ENCODE results near the gene PAM. TPM values are rescaled to one million over a fixed set of nuclear protein-coding genes. Genes with fewer than 3 reads are reported as not detected.

The PAM gene
- total and polyA plus RNA-seq, 2 of the 13 experiments (the other 11 are each of a cell fraction or from before 2014, with no cell fraction given): 20.2 to 79.1 TPM

GRCh38 chr5:102760815-102761214 lies 5.7 kb downstream of the PAM start (continued):
- TF ChIP-seq ZBTB10 (CRISPR knock-in tag; IDR thresholded peaks at IDR 0.05; ENCODE audit: borderline replicate concordance): no peak

DNA sequence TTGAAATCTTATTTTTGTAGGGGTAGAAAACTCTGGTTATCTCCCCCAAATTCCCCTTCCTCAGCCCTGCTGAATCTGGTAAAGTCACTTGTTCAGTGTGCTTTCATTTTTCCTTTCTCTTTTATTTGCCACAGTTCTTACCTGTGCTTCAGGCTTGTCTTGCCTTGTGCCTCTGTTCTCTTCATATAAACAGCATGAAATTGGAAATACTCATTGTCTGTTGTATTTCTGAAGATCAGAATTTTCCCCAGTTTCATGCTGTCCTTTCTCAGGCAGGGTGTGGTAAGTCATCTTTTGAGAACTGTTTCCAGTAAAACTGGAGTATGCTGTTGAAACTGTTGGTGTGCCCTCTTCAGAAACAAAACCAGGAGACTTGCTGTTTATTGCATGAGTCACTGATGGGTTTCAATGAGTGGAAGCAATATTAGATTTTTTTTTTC lies 7.0 kb downstream of the PAM start:
- Histone ChIP-seq H3K9ac (ENCODE audit: insufficient read depth, low read depth, low read length) (no peak overlapping the region), H3K4me1 (ENCODE audit: insufficient read depth, low read length) (no peaks in the 10 kb centered on the region), H4K20me1 (ENCODE audit: insufficient read depth, low read length) (no peaks in the 10 kb centered on the region), H2AFZ (ENCODE audit: low read length) (no peak overlapping the region), H3K9me3 (ENCODE audit: low read length) (no peaks in the 10 kb centered on the region), H3K27me3 (ENCODE audit: control insufficient read depth in 1 of 2, insufficient read depth in 2 of 2, low read length in 2 of 2) (no peaks in the 10 kb centered on the region), H3K79me2 (ENCODE audit: insufficient read depth, low read length) (peaks cover 2% of the 10 kb centered on the region), H3K27ac (ENCODE audit: extremely low read length, insufficient read depth, low read length) (no peak overlapping the region), H3K4me2 (ENCODE audit: low read depth, low read length) (no peak overlapping the region), H3K36me3 (replicated peaks in 1 of 2; ENCODE audit: control insufficient read depth in 1 of 2, insufficient read depth in 2 of 2, low read length in 2 of 2) (no peaks in the 10 kb centered on the region), H3K4me3 (replicated peaks in 1 of 3; ENCODE audit: insufficient read depth in 1 of 3, low read depth in 2 of 3, low read length in 3 of 3) (no peak overlapping the region)
- intact Hi-C loops (cut with micrococcal nuclease; ENCODE audit: unreplicated experiment) (no loop called here), in situ Hi-C loops (cut with HindIII; ENCODE audit: extremely low pct_ligation_motif_present, low pct_unique_long_range_greater_than_20kb) (no loop called here)
- FAIRE-seq (no peak), ATAC-seq (no peak), DNase-seq (ENCODE audit: low spot score) (no peak)
- ChIA-PET CTCF (ENCODE audit: low intra/inter-chr PET ratio, low total read pairs) (no interaction called here), POLR2A (no interaction called here)
- BruUV-seq (replicated peaks): no TSS peak
- no peak for TF ChIP-seq ZNF567 (CRISPR knock-in tag; IDR thresholded peaks at IDR 0.05; ENCODE audit: borderline replicate concordance)
- TF ChIP-seq MNT (IDR thresholded peaks at IDR 0.05): no peak
- no peak for TF ChIP-seq ZNF644 (CRISPR knock-in tag; IDR thresholded peaks at IDR 0.05; ENCODE audit: low read depth)
- no peak for TF ChIP-seq FOXK2 (IDR thresholded peaks at IDR 0.05)
- TF ChIP-seq ZNF549 (CRISPR knock-in tag; IDR thresholded peaks at IDR 0.05): no peak
- TF ChIP-seq, protein P1, sequence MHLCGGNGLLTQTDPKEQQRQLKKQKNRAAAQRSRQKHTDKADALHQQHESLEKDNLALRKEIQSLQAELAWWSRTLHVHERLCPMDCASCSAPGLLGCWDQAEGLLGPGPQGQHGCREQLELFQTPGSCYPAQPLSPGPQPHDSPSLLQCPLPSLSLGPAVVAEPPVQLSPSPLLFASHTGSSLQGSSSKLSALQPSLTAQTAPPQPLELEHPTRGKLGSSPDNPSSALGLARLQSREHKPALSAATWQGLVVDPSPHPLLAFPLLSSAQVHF (CRISPR knock-in tag; IDR thresholded peaks at IDR 0.05): no peak
- TF ChIP-seq DR1 (CRISPR knock-in tag; IDR thresholded peaks at IDR 0.05): no peak
- TF ChIP-seq CSRNP1 (CRISPR knock-in tag; IDR thresholded peaks at IDR 0.05): no peak
- TF ChIP-seq ZNF441 (CRISPR knock-in tag; IDR thresholded peaks at IDR 0.05; ENCODE audit: borderline replicate concordance): no peak
- no peak for TF ChIP-seq TCF7 (IDR thresholded peaks at IDR 0.05; ENCODE audit: low read depth)
- no peak for TF ChIP-seq ZNF136 (CRISPR knock-in tag; IDR thresholded peaks at IDR 0.05; ENCODE audit: low read depth)
- TF ChIP-seq ETV5 (CRISPR knock-in tag; IDR thresholded peaks at IDR 0.05; ENCODE audit: borderline replicate concordance): no peak
- no peak for TF ChIP-seq POLR2AphosphoS2 (IDR thresholded peaks at IDR 0.05; ENCODE audit: low read depth, low read length)
- TF ChIP-seq, protein P2, sequence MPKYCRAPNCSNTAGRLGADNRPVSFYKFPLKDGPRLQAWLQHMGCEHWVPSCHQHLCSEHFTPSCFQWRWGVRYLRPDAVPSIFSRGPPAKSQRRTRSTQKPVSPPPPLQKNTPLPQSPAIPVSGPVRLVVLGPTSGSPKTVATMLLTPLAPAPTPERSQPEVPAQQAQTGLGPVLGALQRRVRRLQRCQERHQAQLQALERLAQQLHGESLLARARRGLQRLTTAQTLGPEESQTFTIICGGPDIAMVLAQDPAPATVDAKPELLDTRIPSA (CRISPR knock-in tag; IDR thresholded peaks at IDR 0.05; ENCODE audit: borderline replicate concordance): no peak
- no peak for TF ChIP-seq CHD2 (IDR thresholded peaks at IDR 0.05; ENCODE audit: low read depth, low read length)
- no peak for TF ChIP-seq ZNF337 (CRISPR knock-in tag; IDR thresholded peaks at IDR 0.05; ENCODE audit: borderline replicate concordance, low read depth)
- no peak for TF ChIP-seq FOSL1 (CRISPR knock-in tag; IDR thresholded peaks at IDR 0.05; ENCODE audit: borderline replicate concordance)
